CD14-positive monocyte (primary cell): ENCODE measurements around the gene PSTPIP2. TPM values are rescaled to one million over a fixed set of nuclear protein-coding genes. Genes with fewer than 3 reads are reported as not detected.

Experiments used
- DNase-seq, 3 donors: peaks; one replicate each; pipeline ENCODE4 v3.0.0-alpha.2; 2011 to 2022
- H2AFZ ChIP-seq: 2 replicates; pipeline ENCODE4 v1.6.0; 2012; ENCODE audit warnings: mild to moderate bottlenecking, low read depth, low read length, inconsistent platforms; ENCODE audit not compliant: insufficient read depth, poor library complexity, severe bottlenecking
- H3K27ac ChIP-seq, 2 donors: 1 replicate in 1 of 2; 2 replicates in 1 of 2; pipeline ENCODE4 v1.5.1; 2012 to 2013; ENCODE audit warnings: low read length in 2 of 2, control low read depth in 1 of 2, inconsistent platforms in 1 of 2, low read depth in 1 of 2, mild to moderate bottlenecking in 1 of 2
- H3K27me3 ChIP-seq, 2 donors: one replicate each; pipeline versions ENCODE4 v1.6.0 to v1.6.1; 2011 to 2013; ENCODE audit warnings: low read length in 2 of 2; ENCODE audit not compliant: control insufficient read depth in 2 of 2, insufficient read depth in 2 of 2
- H3K36me3 ChIP-seq, 2 donors: replicated peaks in 1 of 2; 1 replicate in 1 of 2; 2 replicates in 1 of 2; pipeline versions ENCODE4 v1.5.1 to v1.6.1; 2012 to 2013; ENCODE audit warnings: low read length in 2 of 2, control low read depth in 1 of 2, inconsistent platforms in 1 of 2, mild to moderate bottlenecking in 1 of 2; ENCODE audit not compliant: insufficient read depth in 2 of 2, control insufficient read depth in 1 of 2
- H3K4me1 ChIP-seq, 2 donors: 1 replicate in 1 of 2; 2 replicates in 1 of 2; pipeline versions ENCODE4 v1.5.1 to v1.6.1; 2012 to 2013; ENCODE audit warnings: low read length in 2 of 2, control low read depth in 1 of 2, inconsistent platforms in 1 of 2, mild to moderate bottlenecking in 1 of 2, moderate library complexity in 1 of 2; ENCODE audit not compliant: insufficient read depth in 2 of 2, control insufficient read depth in 1 of 2
- H3K4me2 ChIP-seq: replicated peaks from 2 replicates; pipeline ENCODE3; 2012; ENCODE audit warnings: low read length, moderate library complexity, mild to moderate bottlenecking; ENCODE audit not compliant: poor library complexity, severe bottlenecking; ENCODE audit errors: extremely low read depth
- H3K4me3 ChIP-seq, 3 experiments: fragments of 200-600 bp in 1 of 3; sonication (generic) in 1 of 3; replicated peaks in 1 of 3; 1 replicate in 2 of 3; 2 replicates in 1 of 3; pipeline ENCODE4 v1.5.1; 2011 to 2013; ENCODE audit warnings: low read length in 3 of 3, mild to moderate bottlenecking in 3 of 3, control low read depth in 2 of 3, low read depth in 2 of 3, inconsistent platforms in 1 of 3, moderate library complexity in 1 of 3
- H3K79me2 ChIP-seq: 2 replicates; pipeline ENCODE4 v1.6.0; 2012; ENCODE audit warnings: mild to moderate bottlenecking, control low read depth, inconsistent platforms, low read length, moderate library complexity; ENCODE audit not compliant: insufficient read depth
- H3K9ac ChIP-seq: 2 replicates; pipeline ENCODE4 v1.6.0; 2017; ENCODE audit warnings: low read length, mild to moderate bottlenecking; ENCODE audit not compliant: insufficient read depth, poor library complexity, severe bottlenecking
- H3K9me3 ChIP-seq, 2 donors: replicated peaks in 1 of 2; 1 replicate in 1 of 2; 2 replicates in 1 of 2; pipeline versions ENCODE4 v1.5.1 to v1.6.1; 2012 to 2013; ENCODE audit warnings: low read length in 2 of 2, control low read depth in 1 of 2; ENCODE audit not compliant: control insufficient read depth in 1 of 2, insufficient read depth in 1 of 2
- H4K20me1 ChIP-seq: 2 replicates; pipeline ENCODE4 v1.6.0; 2012; ENCODE audit warnings: mild to moderate bottlenecking, low read length, control low read depth, moderate library complexity; ENCODE audit not compliant: insufficient read depth
- H3K27ac Mint-ChIP-seq, 7 donors: one replicate each; pipeline ENCODE4 v1.8.0; 2020; ENCODE audit warnings: mild to moderate bottlenecking in 7 of 7, mixed read lengths in 7 of 7, moderate library complexity in 6 of 7, inconsistent platforms in 2 of 7
- H3K27me3 Mint-ChIP-seq, 3 donors: one replicate each; pipeline ENCODE4 v1.8.0; 2021 to 2022; ENCODE audit warnings: low read depth in 3 of 3, mild to moderate bottlenecking in 3 of 3, mixed read lengths in 3 of 3, moderate library complexity in 3 of 3, inconsistent platforms in 1 of 3
- H3K36me3 Mint-ChIP-seq, 2 donors: one replicate each; pipeline ENCODE4 v1.8.0; 2020; ENCODE audit warnings: mixed read lengths in 2 of 2, inconsistent platforms in 1 of 2, mild to moderate bottlenecking in 1 of 2
- H3K4me1 Mint-ChIP-seq: one replicate; pipeline ENCODE4 v1.8.0; 2020; ENCODE audit warnings: mild to moderate bottlenecking, mixed read lengths
- H3K4me3 Mint-ChIP-seq, 2 donors: one replicate each; pipeline ENCODE4 v1.8.0; 2020; ENCODE audit warnings: mild to moderate bottlenecking in 2 of 2, mixed read lengths in 2 of 2, moderate library complexity in 1 of 2
- H3K9me3 Mint-ChIP-seq, 7 donors: one replicate each; pipeline ENCODE4 v1.8.0; 2020 to 2022; ENCODE audit warnings: mixed read lengths in 7 of 7, mild to moderate bottlenecking in 6 of 7, moderate library complexity in 6 of 7, inconsistent platforms in 2 of 7
- CTCF ChIP-seq: fragments of 200-600 bp; IDR thresholded peaks from one replicate; pipeline ENCODE4 v1.8.0; 2022; ENCODE audit warnings: antibody characterized with exemption, mild to moderate bottlenecking
- WGBS: methylation state at CpG from one replicate; pipeline ENCODE4 v1.1.5; 2013; ENCODE audit warnings: missing lambda C conversion rate; ENCODE audit not compliant: insufficient coverage; 5-methylcytosine and 5-hydroxymethylcytosine counted together
- intact Hi-C, 2 donors: fragments of 100-400 bp; cut with micrococcal nuclease; formaldehyde crosslinking; loops; one replicate each; pipeline versions ENCODE4 v1.15.0 to v1.15.1; 2023
- polyA plus RNA-seq, 3 donors: library from polyadenylated mRNA; depleted of rRNA in 1 of 3; unstranded in 2 of 3; stranded (reverse) in 1 of 3; fragments of 300-500 nt in 2 of 3; fragments of >200 nt in 1 of 3; fragmentation: Illumina TruSeq in 2 of 3; gene quantifications; 1 replicate in 2 of 3; 2 replicates in 1 of 3; pipeline ENCODE4 v1.2.3, GENCODE V29; 2012 to 2021

PSTPIP2 gene
- polyA plus RNA-seq, 3 donors: 35.0 to 64.1 (median 42.3) TPM

- Mint-ChIP-seq H3K36me3 (peaks cover 7 to 19% of the 10 kb centered on the region in 2 donors), H3K9me3 (peaks cover 0 to 2% (median 0%) of the 10 kb centered on the region in 7 donors), H3K4me3 (peak overlapping the region; percentile 90 to 95), H3K27ac (peak overlapping the region; percentile 82 to 98 (median 97)), H3K4me1 (peaks cover 21% of the 10 kb centered on the region), H3K27me3 (no peaks in the 10 kb centered on the region)
- no peaks in the 10 kb centered on the region for H3K27me3 ChIP-seq
- peak overlapping the region; percentile 76 to 98 for H3K27ac ChIP-seq
- H3K4me3 ChIP-seq: peak overlapping the region; percentile 75 to 99 (median 80)
- H3K79me2 ChIP-seq: peaks cover 53% of the 10 kb centered on the region
- peaks cover 18 to 25% of the 10 kb centered on the region in 2 donors for H3K4me1 ChIP-seq
- no peak for DNase-seq
- H3K4me2 ChIP-seq: peak overlapping the region; percentile 98
- peaks cover 9 to 19% of the 10 kb centered on the region in 2 donors for H3K36me3 ChIP-seq
- peaks cover 19% of the 10 kb centered on the region for H4K20me1 ChIP-seq
- 35% methylated on average over 10 of the region's 16 CpGs for WGBS
- H3K9ac ChIP-seq: peak overlapping the region; percentile 92
- TF ChIP-seq CTCF: no peak
- intact Hi-C loops: no loop called here
- no peaks in the 10 kb centered on the region for H3K9me3 ChIP-seq
- H2AFZ ChIP-seq: peak overlapping the region; percentile 99
Measured at GRCh38 chr18:46098616-46098933, 26.5 kb upstream of the PSTPIP2 start.

- peak within 1 kb of the TSS; percentile 75 to 99 (median 80) for H3K4me3 ChIP-seq
- H2AFZ ChIP-seq: peak within 1 kb of the TSS; percentile 99
- peak within 1 kb of the TSS; percentile 76 to 98 for H3K27ac ChIP-seq
- H3K4me1 ChIP-seq: peaks cover 18 to 24% of the 10 kb centered on the region in 2 donors
- Mint-ChIP-seq H3K4me3 (peak within 1 kb of the TSS; percentile 90 to 95), H3K27ac (peak within 1 kb of the TSS; percentile 94 to 98 (median 97)), H3K27me3 (no peaks in the 10 kb centered on the region), H3K4me1 (peaks cover 20% of the 10 kb centered on the region), H3K36me3 (peaks cover 13 to 25% of the 10 kb centered on the region in 2 donors), H3K9me3 (peaks cover 0 to 2% (median 0%) of the 10 kb centered on the region in 7 donors)
- peaks cover 15 to 24% of the 10 kb centered on the region in 2 donors for H3K36me3 ChIP-seq
- H3K4me2 ChIP-seq: peak within 1 kb of the TSS; percentile 98
- H3K79me2 ChIP-seq: peaks cover 58% of the 10 kb centered on the region
- no peaks in the 10 kb centered on the region for H3K27me3 ChIP-seq
- H3K9ac ChIP-seq: peak within 1 kb of the TSS; percentile 92
- H3K9me3 ChIP-seq: no peaks in the 10 kb centered on the region
- WGBS: under 1% methylated on average over 47 of the region's 53 CpGs
- TF ChIP-seq CTCF: no peak
- H4K20me1 ChIP-seq: peaks cover 25% of the 10 kb centered on the region
- intact Hi-C loops: no loop called here
- DNase-seq: peak; percentile 80 to 84 (median 83)
Measured at GRCh38 chr18:46097801-46098615, 25.9 kb upstream of the PSTPIP2 start, which contains the start of gene ATP5F1A. Gene ATP5F1A, minus strand, starts transcription at chr18:46098296. Its CDS starts 65 bp downstream, at chr18:46098231.
